ENCODE data around the gene GGCT. TPM values are rescaled to one million over a fixed set of nuclear protein-coding genes. Genes with fewer than 3 reads are reported as not detected.

Gene GGCT
- total and polyA plus RNA-seq, 2 donors (not counting 3 experiments of a cell fraction or from before 2014, with no cell fraction given): 21.1 to 44.3 TPM

GRCh38 chr7:30552330-30552729, 47.7 kb upstream of the GGCT start:
- peaks cover 32% of the 10 kb centered on the region for H3K4me1 ChIP-seq (ENCODE audit: control insufficient read depth, extremely low read depth, insufficient read depth, low read length)
- DNase-seq (ENCODE audit: low read depth, low spot score): no peak
- no peak overlapping the region for H3K4me3 ChIP-seq (replicated peaks in 1 of 3; ENCODE audit: insufficient read depth in 1 of 3, low read depth in 1 of 3, low read length in 3 of 3)
- no peaks in the 10 kb centered on the region for H3K9me1 ChIP-seq (replicated peaks; ENCODE audit: control insufficient read depth, extremely low read depth, insufficient read depth, low read length)
- ChIA-PET CTCF (interaction anchor here (2.8 to 12.5 kb wide), 2 partner anchors 10 to 41 kb away, joined by 9 to 389 read pairs; no protein-coding TSS in a partner anchor), POLR2A (interaction anchor here (2.0 to 2.1 kb wide), 2 partner anchors 10 to 11 kb away, joined by 4 to 9 read pairs; no protein-coding TSS in a partner anchor)
- dilution Hi-C loops (cut with MboI; ENCODE audit: extremely low pct_ligation_motif_present, low sequenced_read_pairs): no loop called here
- H3K9me3 ChIP-seq (replicated peaks; ENCODE audit: control insufficient read depth, insufficient read depth, low read length): no peaks in the 10 kb centered on the region
- H3K79me2 ChIP-seq (ENCODE audit: control insufficient read depth, insufficient read depth, low read length): no peaks in the 10 kb centered on the region
- H3K9ac ChIP-seq (replicated peaks; ENCODE audit: extremely low read depth, insufficient read depth, low read length): no peak overlapping the region
- no peak for FAIRE-seq
- intact Hi-C loops (cut with micrococcal nuclease): no loop called here
- H4K20me1 ChIP-seq (replicated peaks; ENCODE audit: control insufficient read depth, extremely low read depth, insufficient read depth, low read length): no peaks in the 10 kb centered on the region
- H3K27ac ChIP-seq (ENCODE audit: insufficient read depth, low read depth, low read length): no peak overlapping the region
- H3K27me3 ChIP-seq (ENCODE audit: control insufficient read depth in 2 of 2, insufficient read depth in 2 of 2, low read length in 2 of 2): no peaks in the 10 kb centered on the region
- TF ChIP-seq MYC (IDR thresholded peaks at IDR 0.05; ENCODE audit: low read depth, low read length) (no peak), FOS (IDR thresholded peaks at IDR 0.05; ENCODE audit: borderline replicate concordance, insufficient read depth, low read length) (no peak), GATA2 (IDR thresholded peaks at IDR 0.05; ENCODE audit: insufficient read depth, insufficient read length, low read depth, low read length) (no peak), JUN (IDR thresholded peaks at IDR 0.05; ENCODE audit: borderline replicate concordance, insufficient read depth, insufficient read length, low read depth) (no peak), POLR2AphosphoS5 (IDR thresholded peaks at IDR 0.05; ENCODE audit: insufficient read depth, low read depth, low read length) (no peak), CTCF (IDR thresholded peaks at IDR 0.05; ENCODE audit: extremely low read depth in 1 of 2, insufficient read depth in 1 of 2, low read depth in 1 of 2, low read length in 2 of 2) (no peak), EZH2 (IDR thresholded peaks at IDR 0.05; ENCODE audit: borderline replicate concordance, low read depth, low read length, severe bottlenecking) (no peak), POLR2A (IDR thresholded peaks at IDR 0.05; ENCODE audit: low read depth, low read length) (no peak), MAX (IDR thresholded peaks at IDR 0.05; ENCODE audit: insufficient read depth, insufficient read length) (no peak)
- no peaks in the 10 kb centered on the region for H3K36me3 ChIP-seq (ENCODE audit: control insufficient read depth in 2 of 2, extremely low read depth in 1 of 2, insufficient read depth in 2 of 2, low read length in 2 of 2)
- BruUV-seq (replicated peaks): no TSS peak
- no peak overlapping the region for H2AFZ ChIP-seq (ENCODE audit: low read depth, low read length)
- no peak overlapping the region for H3K4me2 ChIP-seq (ENCODE audit: insufficient read depth, low read length)
